Limb (tissue), 2 donors: Measurements from ENCODE around the gene SPRR4.

Experiments
- DNase-seq, 2 donors: peaks; one replicate each; pipeline ENCODE4 v3.0.0-alpha.2; 2016; ENCODE audit errors: extremely low spot score in 2 of 2

SPRR4 gene

GRCh38 chr1:152970495-152970894, at the start of gene SPRR4:
Gene SPRR4 (plus strand): TSS chr1:152970648. CDS start chr1:152971891, 1,243 bp downstream.
- DNase-seq, result no peak

GRCh38 chr1:152924191-152924590, 46.3 kb upstream of the SPRR4 start:
- DNase-seq, result no peak

DNA sequence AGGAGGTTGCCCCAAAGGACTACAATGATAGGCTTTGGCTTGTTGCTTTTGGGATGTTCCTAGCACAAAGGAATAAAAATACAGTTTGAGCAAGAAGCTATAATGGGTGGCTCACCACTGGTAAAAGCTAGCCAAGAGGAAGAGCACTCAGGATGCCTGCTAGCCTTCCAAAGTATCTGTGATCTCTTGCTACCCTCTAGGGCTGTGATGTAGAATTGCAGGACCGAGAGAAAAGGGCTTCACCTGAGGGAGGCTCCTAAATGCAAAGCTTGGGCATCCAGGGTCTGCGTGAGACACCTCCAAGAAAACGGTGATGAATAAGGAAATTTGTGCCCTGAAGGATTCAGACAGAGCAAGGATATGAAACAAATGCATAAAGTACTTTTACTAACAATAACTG, 44.4 kb upstream of the SPRR4 start:
- DNase-seq, result no peak

DNA sequence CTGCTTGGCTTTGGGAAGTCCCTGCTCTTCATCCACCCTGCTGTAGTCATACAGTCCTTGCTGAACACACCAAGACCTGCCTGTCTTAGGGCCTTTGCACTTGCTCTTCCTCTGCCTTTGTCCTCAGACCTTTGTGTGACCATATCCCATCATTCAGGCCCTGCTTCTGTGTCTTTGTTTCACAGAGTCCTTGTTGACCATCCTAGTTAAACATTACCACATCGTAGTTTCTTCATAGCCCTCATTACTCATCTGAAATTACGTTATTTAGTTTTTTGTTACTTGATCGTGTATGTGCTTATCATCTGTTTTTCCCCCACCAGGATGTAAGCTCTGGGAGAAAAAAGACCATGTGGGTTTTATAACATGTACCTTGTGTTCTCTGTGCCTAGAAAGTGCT, 41.8 kb upstream of the SPRR4 start:
- no peak for DNase-seq

DNA sequence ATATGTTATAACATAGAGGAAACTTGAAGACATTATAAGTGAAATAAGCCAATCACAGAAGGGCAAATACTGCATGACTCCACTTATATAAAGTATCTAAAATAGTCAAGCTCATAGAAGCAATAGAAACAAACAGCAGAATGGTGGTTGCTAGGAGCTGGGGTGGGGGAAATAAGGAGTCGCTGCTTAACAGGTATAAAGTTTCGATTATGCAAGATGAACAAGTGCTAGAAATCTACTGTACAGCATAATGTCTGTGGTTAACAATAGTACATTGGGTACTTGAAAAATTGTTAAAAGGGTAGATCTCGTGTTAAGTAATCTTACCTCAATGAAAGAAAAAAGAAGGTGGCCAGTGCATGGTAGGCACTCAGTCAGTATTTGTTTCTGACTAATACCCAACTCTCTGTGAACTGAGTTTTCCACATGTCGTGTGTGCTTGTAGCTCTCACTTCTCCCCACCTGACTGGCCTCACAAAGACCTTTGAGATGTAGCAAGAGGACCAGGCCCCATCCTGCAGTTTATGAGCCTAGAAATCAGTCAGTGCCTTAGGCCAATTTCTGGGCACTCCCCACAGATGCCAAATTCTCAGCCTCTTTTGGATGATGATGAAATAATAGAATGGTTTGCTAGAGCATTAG, 38.2 kb upstream of the SPRR4 start:
- DNase-seq, result no peak

GRCh38 chr1:152933196-152933595, 37.3 kb upstream of the SPRR4 start:
- no peak for DNase-seq

GRCh38 chr1:152940614-152941013, 29.8 kb upstream of the SPRR4 start:
- no peak for DNase-seq

GRCh38 chr1:152941037-152941711, 29.3 kb upstream of the SPRR4 start:
- DNase-seq, result no peak

- no peak for DNase-seq
Measured at GRCh38 chr1:152942161-152942560, 28.3 kb upstream of the SPRR4 start.

- no peak for DNase-seq
Measured at GRCh38 chr1:152946248-152946647, 24.2 kb upstream of the SPRR4 start.

DNA sequence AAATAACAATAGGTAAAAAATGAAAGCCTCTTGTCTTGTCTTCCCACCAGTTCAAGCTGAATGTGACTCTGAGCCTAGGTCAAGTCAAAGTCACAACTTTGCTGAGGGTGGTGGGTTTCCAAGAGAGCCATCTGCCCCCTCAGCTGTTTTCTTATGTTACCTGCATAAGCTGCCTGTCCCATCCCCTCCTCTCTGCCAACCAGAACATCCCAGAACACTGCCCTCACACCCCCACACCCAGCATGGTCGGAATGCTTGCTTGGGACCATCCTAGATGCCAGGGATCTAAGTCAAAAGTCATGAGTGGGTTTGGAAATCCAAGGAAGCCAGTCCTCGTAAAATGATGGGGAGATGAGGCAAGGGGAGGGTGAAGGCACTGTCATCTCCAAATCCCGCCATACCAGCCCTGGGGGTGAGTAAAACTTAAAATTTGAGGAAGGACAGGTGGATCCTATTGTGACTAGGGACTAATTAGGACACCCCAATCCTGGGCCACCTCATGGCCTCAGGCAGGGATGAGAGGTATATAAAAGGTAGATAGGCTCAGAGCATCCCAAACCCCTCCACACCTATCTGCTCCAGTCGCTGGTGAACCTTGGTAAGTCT, 23.7 kb upstream of the SPRR4 start, which contains the start of gene SPRR5:
Gene SPRR5 (plus strand): TSS at position 556 of the 606 bp plus-strand sequence. CDS start 1,349 bp downstream, outside the sequence.
- DNase-seq, result no peak

DNA sequence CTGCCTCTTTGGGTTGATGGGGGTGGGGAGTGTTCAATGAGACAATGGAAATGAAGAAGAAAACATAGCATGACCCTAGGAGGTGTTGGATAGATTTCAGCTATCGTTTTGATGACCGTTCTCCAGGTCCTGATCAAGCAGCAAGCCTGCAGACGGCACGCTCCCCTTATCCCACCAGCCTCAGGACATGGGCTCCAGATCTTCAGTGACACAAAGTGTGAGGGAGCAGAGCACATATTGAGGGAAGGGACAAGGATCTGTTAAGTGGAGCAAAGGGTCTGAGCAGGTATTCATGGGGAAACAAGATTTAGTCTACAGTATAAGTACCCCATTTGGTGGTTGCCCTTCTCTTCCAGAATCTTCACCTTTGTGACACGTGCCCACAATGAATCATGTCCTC, 18.7 kb upstream of the SPRR4 start:
- DNase-seq, result no peak

GRCh38 chr1:152953761-152954160, 16.7 kb upstream of the SPRR4 start:
- no peak for DNase-seq

- no peak for DNase-seq
Measured at GRCh38 chr1:152954436-152954835, 16.0 kb upstream of the SPRR4 start.

GRCh38 chr1:152957561-152957960, 12.9 kb upstream of the SPRR4 start:
- DNase-seq, result no peak

GRCh38 chr1:152959273-152959672, 11.2 kb upstream of the SPRR4 start:
- no peak for DNase-seq

DNA sequence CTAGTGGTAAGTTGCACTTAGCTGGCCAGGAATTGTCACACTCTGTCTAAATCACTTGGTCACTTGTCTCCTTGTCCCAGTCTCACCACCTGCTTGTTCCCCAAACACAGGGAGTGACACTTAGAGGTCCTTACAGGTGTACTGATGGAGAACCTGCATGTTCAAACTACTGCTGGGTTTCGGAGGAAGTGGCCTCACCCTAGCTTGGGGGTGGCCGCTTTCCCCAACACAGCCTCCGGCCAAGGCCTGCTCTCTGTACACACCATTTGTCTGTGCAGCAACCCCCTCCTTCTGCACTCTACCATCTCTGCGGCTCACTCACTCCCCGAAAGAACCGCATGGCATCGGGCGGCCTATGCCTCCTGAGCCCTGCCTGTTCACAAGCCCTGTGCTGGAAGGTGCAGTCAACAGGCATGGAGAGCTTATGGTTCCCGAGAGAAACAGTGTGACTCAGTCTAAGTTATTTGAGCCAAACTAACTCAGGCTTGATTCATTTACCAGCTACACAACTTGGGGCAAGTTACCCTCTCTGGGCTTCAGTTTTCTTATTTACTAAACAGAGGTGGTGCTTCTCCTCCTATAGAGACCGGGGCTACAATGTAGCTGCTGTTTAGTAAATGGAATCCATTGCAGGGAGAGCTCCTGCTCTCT, 10.5 kb upstream of the SPRR4 start:
- no peak for DNase-seq

- DNase-seq, result no peak
Measured at GRCh38 chr1:152960452-152961044, 9.9 kb upstream of the SPRR4 start.

DNA sequence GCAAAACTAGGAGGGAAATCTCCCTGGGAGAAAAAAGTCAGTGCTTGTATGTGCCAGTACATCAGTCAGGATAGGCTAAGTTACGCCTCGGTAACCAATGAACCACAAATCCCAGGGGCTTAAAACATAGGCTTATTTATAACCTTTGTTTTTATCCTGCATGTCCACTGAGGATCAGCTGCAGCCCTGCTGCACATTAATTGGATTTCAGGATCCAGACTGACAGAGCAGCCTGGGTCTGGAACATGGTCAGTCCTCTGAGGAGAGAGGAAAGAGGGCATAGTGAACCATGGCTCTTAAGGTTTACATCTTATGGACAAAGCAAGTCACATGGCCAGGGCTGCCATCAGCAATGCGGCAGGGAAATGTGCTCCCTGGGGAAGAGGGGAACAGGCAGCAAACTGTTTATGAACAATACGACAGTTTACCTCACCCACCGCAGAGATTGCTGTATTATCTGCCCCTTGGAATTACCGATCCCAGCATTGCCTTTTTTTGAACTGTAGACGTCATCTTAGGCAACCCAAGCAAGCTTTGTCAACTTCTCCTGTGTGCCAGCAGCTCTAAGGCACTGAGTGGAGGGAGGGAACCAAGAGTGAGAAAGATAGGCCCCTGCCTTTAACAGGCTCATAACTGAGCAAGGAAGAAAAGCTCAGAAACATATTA, 9.1 kb upstream of the SPRR4 start:
- no peak for DNase-seq

- DNase-seq, result no peak
Measured at GRCh38 chr1:152962876-152963415, 7.5 kb upstream of the SPRR4 start.

DNA sequence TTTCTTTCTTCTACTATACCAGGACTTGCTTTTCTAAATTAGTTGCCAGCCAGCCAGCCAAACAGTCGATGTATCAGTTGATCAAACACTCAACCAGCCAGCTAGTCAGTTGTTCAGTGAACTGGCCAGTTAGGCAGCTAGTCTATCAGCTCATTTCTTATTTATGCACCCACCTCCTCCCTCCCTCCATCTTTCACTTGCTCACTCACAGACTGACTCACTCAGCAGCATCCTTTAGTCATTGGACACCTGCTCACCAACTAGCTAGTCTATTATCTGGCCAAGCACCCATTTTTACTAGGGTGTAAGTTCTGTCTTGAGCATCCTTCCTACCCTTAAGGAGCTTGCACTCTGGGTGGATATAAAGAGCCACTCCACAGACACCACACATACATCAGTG, 5.9 kb upstream of the SPRR4 start:
- DNase-seq, result no peak
